ENCODE results near the gene PSMC3IP. TPM values are rescaled to one million over a fixed set of nuclear protein-coding genes. Genes with fewer than 3 reads are reported as not detected.

The PSMC3IP gene
- total RNA-seq, 2 donors from 2014 or later: 2.1 TPM; not detected in 1

DNA sequence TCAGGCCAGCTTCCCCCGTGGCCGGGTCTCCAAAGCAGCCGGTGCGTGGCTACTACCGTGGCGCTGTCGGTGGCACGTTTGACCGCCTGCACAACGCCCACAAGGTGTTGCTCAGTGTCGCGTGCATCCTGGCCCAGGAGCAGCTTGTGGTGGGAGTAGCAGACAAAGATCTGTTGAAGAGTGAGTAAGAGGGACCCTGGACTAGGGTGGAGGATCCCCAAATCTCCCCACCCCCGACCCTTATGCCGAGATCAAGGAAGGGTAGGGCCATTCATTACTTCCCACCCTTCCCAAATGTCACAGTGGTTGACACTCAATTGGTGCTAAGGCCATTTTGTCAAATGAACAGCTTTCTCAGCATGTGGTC is 14.4 kb downstream of the PSMC3IP start:
- 24% methylated on average over 9 to 14 of the region's 14 CpGs for WGBS, 2 donors
- Histone ChIP-seq H3K4me3 (peak overlapping the region; percentile 72 to 90), H3K27ac (peak overlapping the region; percentile 72 to 93 (median 88)), H3K4me1 (peaks cover 51% of the 10 kb centered on the region), H3K36me3 (replicated peaks in 1 of 2; ENCODE audit: insufficient read depth in 1 of 2, low read depth in 2 of 2) (peaks cover 0 to 15% of the 10 kb centered on the region in 2 donors), H3K9me3 (no peaks in the 10 kb centered on the region), H3K27me3 (no peaks in the 10 kb centered on the region)
- DNase-seq (no peak), ATAC-seq (no peak)
- TF ChIP-seq, protein P1, sequence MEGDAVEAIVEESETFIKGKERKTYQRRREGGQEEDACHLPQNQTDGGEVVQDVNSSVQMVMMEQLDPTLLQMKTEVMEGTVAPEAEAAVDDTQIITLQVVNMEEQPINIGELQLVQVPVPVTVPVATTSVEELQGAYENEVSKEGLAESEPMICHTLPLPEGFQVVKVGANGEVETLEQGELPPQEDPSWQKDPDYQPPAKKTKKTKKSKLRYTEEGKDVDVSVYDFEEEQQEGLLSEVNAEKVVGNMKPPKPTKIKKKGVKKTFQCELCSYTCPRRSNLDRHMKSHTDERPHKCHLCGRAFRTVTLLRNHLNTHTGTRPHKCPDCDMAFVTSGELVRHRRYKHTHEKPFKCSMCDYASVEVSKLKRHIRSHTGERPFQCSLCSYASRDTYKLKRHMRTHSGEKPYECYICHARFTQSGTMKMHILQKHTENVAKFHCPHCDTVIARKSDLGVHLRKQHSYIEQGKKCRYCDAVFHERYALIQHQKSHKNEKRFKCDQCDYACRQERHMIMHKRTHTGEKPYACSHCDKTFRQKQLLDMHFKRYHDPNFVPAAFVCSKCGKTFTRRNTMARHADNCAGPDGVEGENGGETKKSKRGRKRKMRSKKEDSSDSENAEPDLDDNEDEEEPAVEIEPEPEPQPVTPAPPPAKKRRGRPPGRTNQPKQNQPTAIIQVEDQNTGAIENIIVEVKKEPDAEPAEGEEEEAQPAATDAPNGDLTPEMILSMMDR (IDR thresholded peaks at IDR 0.05): peak in 1 of 7 experiments; percentile 3
- TF ChIP-seq POLR2A (IDR thresholded peaks at IDR 0.05): peak in 2 of 3 donors; percentile 19 to 41
- intact Hi-C loops (cut with DNase I): no loop called here

DNA sequence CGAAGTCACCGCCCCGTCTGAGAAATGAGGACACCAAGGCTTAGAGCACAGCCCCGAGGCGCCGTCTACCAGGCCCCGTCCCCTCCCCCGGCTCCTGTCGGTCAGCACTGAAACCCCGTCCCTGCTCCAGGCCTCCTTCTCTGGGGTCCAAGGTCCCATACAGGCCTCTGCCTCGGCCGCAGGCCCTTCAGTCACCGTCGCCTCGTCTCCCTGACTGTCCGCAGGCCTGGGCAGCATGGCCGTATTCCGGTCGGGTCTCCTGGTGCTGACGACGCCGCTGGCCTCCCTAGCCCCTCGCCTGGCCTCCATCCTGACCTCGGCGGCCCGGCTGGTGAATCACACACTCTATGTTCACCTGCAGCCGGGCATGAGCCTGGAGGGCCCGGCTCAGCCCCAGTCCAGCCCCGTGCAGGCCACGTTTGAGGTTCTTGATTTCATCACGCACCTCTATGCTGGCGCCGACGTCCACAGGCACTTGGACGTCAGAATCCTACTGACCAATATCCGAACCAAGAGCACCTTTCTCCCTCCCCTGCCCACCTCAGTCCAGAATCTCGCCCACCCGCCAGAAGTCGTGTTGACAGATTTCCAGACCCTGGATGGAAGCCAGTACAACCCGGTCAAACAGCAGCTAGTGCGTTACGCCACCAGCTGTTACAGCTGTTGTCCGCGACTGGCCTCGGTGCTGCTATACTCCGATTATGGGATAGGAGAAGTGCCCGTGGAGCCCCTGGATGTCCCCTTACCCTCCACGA is 15.0 kb downstream of the PSMC3IP start:
- 3 to 12% methylated on average over 18 to 47 of the region's 48 CpGs for WGBS, 2 donors
- intact Hi-C loops (cut with DNase I): no loop called here
- H3K36me3 ChIP-seq (replicated peaks in 1 of 2; ENCODE audit: insufficient read depth in 1 of 2, low read depth in 2 of 2): peaks cover 0 to 15% of the 10 kb centered on the region in 2 donors
- no peaks in the 10 kb centered on the region for H3K27me3 ChIP-seq
- no peaks in the 10 kb centered on the region for H3K9me3 ChIP-seq
- peak overlapping the region; percentile 72 to 93 (median 88) for H3K27ac ChIP-seq
- TF ChIP-seq, protein P1 (IDR thresholded peaks at IDR 0.05): peak in 1 of 7 experiments; percentile 1
- TF ChIP-seq POLR2A (IDR thresholded peaks at IDR 0.05): peak in 1 of 3 donors; percentile 12
- peaks cover 46% of the 10 kb centered on the region for H3K4me1 ChIP-seq
- DNase-seq (peak; percentile 42 to 55 (median 45)), ATAC-seq (peak; percentile 5)
- peak overlapping the region; percentile 72 to 90 for H3K4me3 ChIP-seq

DNA sequence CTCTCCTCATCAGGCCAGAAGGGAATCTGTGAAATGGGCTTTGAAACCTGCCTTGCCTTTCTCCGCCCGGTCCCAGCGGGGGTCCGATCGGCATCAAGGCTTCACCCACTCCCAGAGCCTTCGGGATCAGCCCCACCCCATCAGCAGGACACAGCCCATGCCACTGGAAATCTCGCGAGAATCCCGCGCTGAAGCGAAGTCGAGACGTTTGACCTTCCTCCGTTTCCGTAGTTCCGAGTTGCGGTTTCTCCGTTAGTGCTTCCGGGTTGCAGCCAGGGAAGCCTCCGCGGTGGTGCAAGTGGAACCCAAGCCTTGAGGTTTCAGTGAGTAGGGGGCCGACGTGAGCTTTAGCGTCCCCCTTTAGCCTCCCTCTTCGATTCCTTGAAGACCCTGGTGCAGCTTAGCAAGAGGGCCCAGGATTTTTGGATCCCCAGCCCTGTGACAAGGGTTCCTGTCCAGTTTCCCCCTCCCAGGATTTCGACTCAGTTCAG is 15.6 kb downstream of the PSMC3IP start, which contains the start of gene COASY:
Gene COASY (plus strand): TSS at position 252 of the 491 bp plus-strand sequence. CDS start 475 bp downstream, outside the sequence.
- intact Hi-C loops (cut with DNase I): no loop called here
- DNase-seq: peak; percentile 96 to 98 (median 97)
- peak within 1 kb of the TSS; percentile 72 to 90 for H3K4me3 ChIP-seq
- H3K27me3 ChIP-seq: no peaks in the 10 kb centered on the region
- peaks cover 0 to 15% of the 10 kb centered on the region in 2 donors for H3K36me3 ChIP-seq (replicated peaks in 1 of 2; ENCODE audit: insufficient read depth in 1 of 2, low read depth in 2 of 2)
- H3K27ac ChIP-seq: peak within 1 kb of the TSS; percentile 72 to 93 (median 88)
- no peaks in the 10 kb centered on the region for H3K9me3 ChIP-seq
- H3K4me1 ChIP-seq: peaks cover 44% of the 10 kb centered on the region
- ATAC-seq: peak; percentile 85
- peak; percentile 18 to 81 (median 80) for TF ChIP-seq POLR2A (IDR thresholded peaks at IDR 0.05)
- TF ChIP-seq, protein P1 (IDR thresholded peaks at IDR 0.05): peak in 1 of 7 experiments; percentile 7
- WGBS, 2 donors: 0% methylated on average over 26 of the region's 26 CpGs; no CpG with 5 or more reads in 1 of the 2 donors

DNA sequence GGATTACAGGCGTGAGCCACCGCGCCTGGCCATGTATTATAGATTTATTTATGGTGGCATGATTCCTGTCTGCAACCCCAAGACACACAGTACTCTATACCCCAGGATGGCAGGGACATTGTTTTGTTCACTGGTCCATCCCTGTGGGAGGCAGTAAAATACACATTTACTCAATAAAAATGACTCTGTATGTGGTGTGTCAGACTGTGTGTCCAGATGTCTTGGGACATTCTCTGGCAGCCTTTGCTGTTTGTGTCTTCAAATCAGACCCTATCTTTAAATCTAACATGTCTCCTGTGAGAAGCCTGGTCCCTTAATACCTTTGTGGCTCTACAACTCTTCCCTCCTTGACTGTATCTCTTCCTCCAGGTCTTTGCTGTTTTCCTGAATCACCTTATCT is 17.3 kb downstream of the PSMC3IP start:
- H3K27ac ChIP-seq: no peak overlapping the region
- peaks cover 37% of the 10 kb centered on the region for H3K4me1 ChIP-seq
- no peak overlapping the region for H3K4me3 ChIP-seq
- no peaks in the 10 kb centered on the region for H3K27me3 ChIP-seq
- peaks cover 0 to 9% of the 10 kb centered on the region in 2 donors for H3K36me3 ChIP-seq (replicated peaks in 1 of 2; ENCODE audit: insufficient read depth in 1 of 2, low read depth in 2 of 2)
- H3K9me3 ChIP-seq: no peaks in the 10 kb centered on the region
- TF ChIP-seq POLR2A (IDR thresholded peaks at IDR 0.05): no peak
- TF ChIP-seq, protein P1 (IDR thresholded peaks at IDR 0.05): no peak
- intact Hi-C loops (cut with DNase I): no loop called here
- 56 to 73% methylated on average over 3 of the region's 3 CpGs for WGBS, 2 donors
- ATAC-seq: no peak
- DNase-seq: no peak

Measured in body of pancreas (tissue), 4 donors.